NCI-H510A (cell line): ENCODE measurements around the gene VPS26B.
"Not testable (repeated sequence)": the region's sequence is repeated elsewhere in the genome, so short reads cannot be mapped to it uniquely, and the experiment has no call there.

ENCODE experiments used
- DNase-seq: peaks from one replicate; lab custom pipeline; 2025; lab: John Stamatoyannopoulos, UW

The VPS26B gene

GRCh38 chr11:134223836-134224709 is at the start of gene VPS26B, which contains the start of gene NCAPD3:
Gene VPS26B (plus strand): TSS chr11:134224671. CDS start chr11:134225123, 452 bp downstream.
Gene NCAPD3 (minus strand): TSS chr11:134223967. CDS start chr11:134223926, 41 bp downstream.
- DNase-seq, result peak; percentile 94

GRCh38 chr11:134176284-134176683 is 48.2 kb upstream of the VPS26B start:
- DNase-seq, result no peak

GRCh38 chr11:134178032-134178674 is 46.3 kb upstream of the VPS26B start:
- no peak for DNase-seq

GRCh38 chr11:134181707-134182106 is 42.8 kb upstream of the VPS26B start:
- DNase-seq, result no peak

GRCh38 chr11:134188092-134188491 is 36.4 kb upstream of the VPS26B start:
- not testable (repeated sequence) for DNase-seq

GRCh38 chr11:134196756-134197155 is 27.7 kb upstream of the VPS26B start:
- no peak for DNase-seq

- no peak for DNase-seq
These were observed 24.9 kb upstream of the VPS26B start for GRCh38 chr11:134199531-134199930.

GRCh38 chr11:134200688-134201087 is 23.8 kb upstream of the VPS26B start:
- no peak for DNase-seq

- no peak for DNase-seq
These were observed 21.8 kb upstream of the VPS26B start for GRCh38 chr11:134202661-134203060.

- DNase-seq, result no peak
These were observed 18.7 kb upstream of the VPS26B start for GRCh38 chr11:134205729-134206128.

- no peak for DNase-seq
These were observed 18.3 kb upstream of the VPS26B start for GRCh38 chr11:134206185-134206584.

- DNase-seq, result no peak
These were observed 16.8 kb upstream of the VPS26B start for GRCh38 chr11:134207538-134208239.

- no peak for DNase-seq
These were observed 8.6 kb upstream of the VPS26B start for GRCh38 chr11:134215836-134216235.

GRCh38 chr11:134216816-134217215 is 7.7 kb upstream of the VPS26B start:
- no peak for DNase-seq

- no peak for DNase-seq
These were observed 1.4 kb upstream of the VPS26B start for GRCh38 chr11:134223121-134223520.

GRCh38 chr11:134224710-134225664 is 516 bp downstream of the VPS26B start:
- peak; percentile 34 for DNase-seq

GRCh38 chr11:134226806-134227325 is 2.4 kb downstream of the VPS26B start:
- no peak for DNase-seq

- DNase-seq, result no peak
These were observed 4.2 kb downstream of the VPS26B start for GRCh38 chr11:134228625-134229024.

GRCh38 chr11:134229126-134229790 is 4.8 kb downstream of the VPS26B start:
- no peak for DNase-seq

GRCh38 chr11:134230339-134230738 is 5.9 kb downstream of the VPS26B start:
- DNase-seq, result no peak
